CD4-positive, alpha-beta T cell treated with Interleukin-10 for 1 hour (primary cell): ENCODE results near the gene UBN2.
"Not testable (repeated sequence)": the region's sequence is repeated elsewhere in the genome, so short reads cannot be mapped to it uniquely, and the experiment has no call there.

Source experiments
- DNase-seq: peaks from one replicate; pipeline ENCODE4 v3.0.0-alpha.2; 2020

The UBN2 gene

GRCh38 chr7:139230774-139231512, at the start of gene UBN2:
Gene UBN2 (plus strand): TSS chr7:139231237. CDS start chr7:139231485, 248 bp downstream.
- peak; percentile 94 for DNase-seq

- DNase-seq: no peak
These were observed 49.6 kb upstream of the UBN2 start for GRCh38 chr7:139181404-139181803.

- DNase-seq: no peak
These were observed 48.7 kb upstream of the UBN2 start for GRCh38 chr7:139182363-139182762.

DNA sequence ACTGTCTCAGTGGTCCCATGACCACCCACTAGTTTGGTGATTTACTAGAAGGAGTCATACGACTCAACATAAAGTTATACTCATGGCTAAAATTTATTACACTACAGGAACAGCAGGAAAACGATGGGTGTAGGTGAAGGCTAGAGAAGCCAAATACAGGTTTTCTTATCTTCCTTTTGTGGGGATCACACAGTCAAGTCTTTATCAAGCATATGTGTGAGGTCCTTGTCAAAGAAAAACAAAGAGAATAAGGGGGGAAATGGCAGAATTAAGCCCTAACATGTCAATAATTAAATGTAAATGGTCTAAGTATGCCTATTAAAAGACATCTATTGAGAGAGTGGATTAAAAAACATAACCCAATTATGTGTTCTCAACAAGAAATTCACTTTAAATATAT, 47.8 kb upstream of the UBN2 start:
- no peak for DNase-seq

DNA sequence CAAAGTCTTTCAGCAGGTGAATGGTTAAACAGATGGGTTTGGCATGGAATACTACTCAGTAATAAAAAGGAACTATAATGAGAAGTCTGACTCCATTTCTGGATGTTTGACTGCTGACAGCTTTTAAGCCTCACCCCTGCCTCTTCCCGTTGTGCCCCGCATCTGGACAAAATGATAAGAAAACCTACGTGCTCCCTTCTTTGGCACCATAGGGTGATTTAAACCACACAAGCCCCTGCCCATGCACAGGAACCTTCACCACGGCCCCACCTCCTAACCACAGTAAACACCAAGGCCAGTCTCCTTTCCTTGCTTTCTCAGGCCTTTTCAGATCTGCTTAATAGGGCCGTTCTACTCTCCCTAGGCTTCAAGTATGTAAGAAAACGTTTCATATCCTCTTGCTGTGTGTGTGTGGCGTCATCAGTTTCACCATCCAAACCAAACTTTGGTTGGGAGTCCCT, 47.1 kb upstream of the UBN2 start:
- no peak for DNase-seq

- DNase-seq: no peak
These were observed 44.9 kb upstream of the UBN2 start for GRCh38 chr7:139186146-139186545.

DNA sequence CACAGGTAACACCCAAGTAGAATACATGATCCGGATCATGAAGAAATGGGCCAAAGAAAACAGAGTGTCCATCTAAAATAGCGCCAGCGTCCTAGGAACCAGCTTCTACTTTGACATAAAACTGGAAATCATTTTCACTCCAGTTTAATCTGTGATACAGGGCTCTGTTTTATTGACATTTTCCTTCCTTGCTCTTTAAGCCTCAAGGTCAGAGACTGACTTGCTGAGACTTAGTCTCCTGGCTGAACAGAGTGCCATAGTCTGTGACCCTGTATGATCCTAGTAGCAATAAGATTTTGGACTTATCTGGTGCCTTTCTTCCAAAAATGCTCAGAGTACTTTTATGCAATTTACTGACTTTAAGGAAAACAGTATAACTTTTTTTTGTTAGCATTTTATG, 41.7 kb upstream of the UBN2 start:
- DNase-seq: no peak

GRCh38 chr7:139192014-139192706, 38.9 kb upstream of the UBN2 start:
- DNase-seq: no peak

GRCh38 chr7:139200382-139200781, 30.7 kb upstream of the UBN2 start:
- no peak for DNase-seq

GRCh38 chr7:139203992-139204391, 27.0 kb upstream of the UBN2 start:
- DNase-seq: no peak

GRCh38 chr7:139205843-139206242, 25.2 kb upstream of the UBN2 start:
- no peak for DNase-seq

- DNase-seq: no peak
These were observed 18.9 kb upstream of the UBN2 start for GRCh38 chr7:139212133-139212532.

GRCh38 chr7:139213489-139213888, 17.5 kb upstream of the UBN2 start:
- DNase-seq: not testable (repeated sequence)

GRCh38 chr7:139218173-139218572, 12.9 kb upstream of the UBN2 start:
- no peak for DNase-seq

GRCh38 chr7:139224219-139224618, 6.8 kb upstream of the UBN2 start:
- DNase-seq: no peak

GRCh38 chr7:139224836-139225235, 6.2 kb upstream of the UBN2 start:
- DNase-seq: not testable (repeated sequence)

- DNase-seq: not testable (repeated sequence)
These were observed 5.5 kb upstream of the UBN2 start for GRCh38 chr7:139225286-139226157.

DNA sequence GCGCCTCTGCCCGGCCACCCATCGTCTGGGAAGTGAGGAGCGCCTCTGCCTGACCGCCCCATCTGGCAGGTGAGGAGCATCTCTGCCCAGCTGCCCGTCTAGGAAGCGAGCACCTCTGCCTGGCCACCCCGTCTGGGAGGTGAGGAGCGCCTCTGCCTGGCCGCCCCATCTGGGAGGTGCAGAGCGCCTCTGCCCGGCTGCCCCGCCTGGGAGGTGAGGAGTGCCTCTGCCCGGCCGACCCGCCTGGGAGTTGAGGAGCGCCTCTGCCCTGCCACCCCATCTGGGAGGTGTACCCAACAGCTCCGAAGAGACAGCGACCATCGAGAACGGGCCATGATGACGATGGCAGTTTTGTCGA, 4.9 kb upstream of the UBN2 start:
- DNase-seq: not testable (repeated sequence)

DNA sequence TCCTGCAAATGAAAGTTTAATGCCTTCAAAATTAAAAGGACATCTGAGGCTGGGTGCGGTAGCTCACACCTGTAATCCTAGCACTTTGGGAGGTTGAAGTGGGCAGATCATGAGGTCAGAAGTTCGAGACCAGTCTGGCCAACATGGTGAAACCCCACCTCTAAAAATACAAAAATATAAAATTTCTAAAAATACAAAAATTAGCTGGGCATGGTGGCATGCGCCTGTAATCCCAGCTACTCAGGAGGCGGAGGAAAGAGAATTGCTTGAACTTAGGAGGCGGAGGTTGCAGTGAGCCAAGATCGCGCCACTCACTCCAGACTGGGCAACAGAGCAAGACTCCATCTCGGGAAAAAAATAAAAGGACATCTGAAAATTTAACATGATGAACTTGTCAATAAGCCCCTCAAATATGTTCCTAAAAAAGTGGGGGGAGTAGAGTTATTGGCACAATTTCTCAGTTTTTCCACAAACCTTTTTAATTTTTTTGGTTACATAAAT, 4.0 kb upstream of the UBN2 start:
- not testable (repeated sequence) for DNase-seq

DNA sequence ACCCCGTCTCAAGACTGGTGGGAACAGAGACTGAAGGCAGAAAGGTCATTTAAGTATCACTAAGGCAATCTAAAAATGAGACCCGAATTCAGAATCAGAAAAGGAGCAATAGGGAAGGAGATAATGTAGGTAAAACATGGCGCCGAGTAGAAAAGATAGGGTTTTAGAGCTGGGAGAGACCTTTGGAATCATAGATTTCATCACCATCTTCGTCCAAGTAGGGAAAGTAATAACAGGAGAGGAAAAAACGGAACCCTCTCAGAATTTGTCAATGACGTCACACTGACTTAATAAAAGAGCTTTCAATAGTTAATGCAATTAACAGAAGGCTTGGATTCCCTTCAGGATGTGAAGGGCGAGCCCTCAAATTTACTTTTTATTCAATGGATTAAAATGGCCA, 1.0 kb upstream of the UBN2 start:
- no peak for DNase-seq

DNA sequence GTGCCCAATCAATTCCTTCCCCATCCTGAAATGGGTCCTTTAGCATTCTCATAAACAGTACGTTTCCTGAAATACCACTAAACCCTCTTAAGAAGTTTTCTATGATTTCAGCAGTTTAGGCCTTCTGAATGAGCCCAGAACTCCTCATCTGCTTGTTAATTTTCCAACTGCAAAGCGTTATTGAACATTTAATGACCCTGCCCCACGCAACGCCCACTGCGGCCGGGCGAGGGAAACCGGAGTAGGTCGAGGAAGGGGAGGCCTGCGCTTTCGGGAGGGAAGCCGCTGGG, 608 bp upstream of the UBN2 start:
- no peak for DNase-seq

- peak; percentile 27 for DNase-seq
These were observed 708 bp downstream of the UBN2 start for GRCh38 chr7:139231513-139232376.

- no peak for DNase-seq
These were observed 1.3 kb downstream of the UBN2 start for GRCh38 chr7:139232377-139232717.
